Stimulated activated CD4-positive, alpha-beta T cell treated with anti-CD3 and anti-CD28 coated beads, Interleukin-1b, Interleukin-23, amount 100 ng/mL, for 24 hours (primary cell): ENCODE measurements around the gene BRAT1.

ENCODE experiments used
- DNase-seq, 4 experiments: peaks; one replicate each; pipeline ENCODE4 v3.0.0-alpha.2; 2020; ENCODE audit warnings: low read depth in 4 of 4, low spot score in 1 of 4

The BRAT1 gene

GRCh38 chr7:2500701-2501100, 54.6 kb downstream of the BRAT1 start:
- no peak for DNase-seq

GRCh38 chr7:2499719-2500430, 55.4 kb downstream of the BRAT1 start:
- no peak for DNase-seq

- no peak for DNase-seq
These were observed 56.1 kb downstream of the BRAT1 start for GRCh38 chr7:2499181-2499580.

- DNase-seq: no peak
These were observed 56.6 kb downstream of the BRAT1 start for GRCh38 chr7:2498708-2499107.

- no peak for DNase-seq
These were observed 57.6 kb downstream of the BRAT1 start for GRCh38 chr7:2497500-2498336.

- DNase-seq: no peak
These were observed 58.3 kb downstream of the BRAT1 start for GRCh38 chr7:2497065-2497464.

GRCh38 chr7:2496375-2496774, 58.9 kb downstream of the BRAT1 start:
- DNase-seq: no peak

- no peak for DNase-seq
These were observed 59.7 kb downstream of the BRAT1 start for GRCh38 chr7:2495418-2496299.

GRCh38 chr7:2494191-2495130, 60.9 kb downstream of the BRAT1 start:
- no peak for DNase-seq

- DNase-seq: no peak
These were observed 61.8 kb downstream of the BRAT1 start for GRCh38 chr7:2493205-2494164.

- no peak for DNase-seq
These were observed 63.3 kb downstream of the BRAT1 start for GRCh38 chr7:2492038-2492437.

GRCh38 chr7:2490181-2490651, 65.1 kb downstream of the BRAT1 start:
- no peak for DNase-seq

- no peak for DNase-seq
These were observed 66.6 kb downstream of the BRAT1 start for GRCh38 chr7:2488681-2489080.

- DNase-seq: no peak
These were observed 67.1 kb downstream of the BRAT1 start for GRCh38 chr7:2488272-2488645.
